Caco-2 (cell line): ENCODE results near the gene ITIH5. TPM values are rescaled to one million over a fixed set of nuclear protein-coding genes. Genes with fewer than 3 reads are reported as not detected.
A peak's percentile ranks its signal among the peaks of the same experiment; 100 is the strongest.

Experiments used
- BruUV-seq: library from RNA; stranded (reverse); fragments of 400-500 nt; replicated peaks from 2 replicates; lab custom pipeline; 2021; lab: Mats Ljungman, UMichigan
- CTCF ChIA-PET: fragments of 300-600 bp; sonication (Branson Sonifier 250); formaldehyde crosslinking; loops from one replicate; lab custom pipeline; 2022; ENCODE audit warnings: antibody characterized with exemption; lab: Charles Lee
- POLR2A ChIA-PET: fragments of 300-600 bp; sonication (Branson Sonifier 250); formaldehyde crosslinking; loops from one replicate; lab custom pipeline; 2022; ENCODE audit warnings: antibody characterized with exemption; lab: Charles Lee
- DNase-seq, 2 experiments: peaks; one replicate each; pipeline versions ENCODE4 v3.0.0 to v3.0.0-alpha.2; 2020 to 2022
- H3K27me3 ChIP-seq: replicated peaks from 2 replicates; pipeline ENCODE4 v1.6.0; 2011; ENCODE audit warnings: low read length; ENCODE audit not compliant: control insufficient read depth, insufficient read depth
- H3K36me3 ChIP-seq: 2 replicates; pipeline ENCODE4 v1.5.1; 2011; ENCODE audit warnings: low read length; ENCODE audit not compliant: control insufficient read depth, insufficient read depth
- H3K4me1 ChIP-seq: fragments of 250-450 bp; sonication (Bioruptor Pico); 2 replicates; pipeline ENCODE4 v1.5.1; 2020; ENCODE audit warnings: mild to moderate bottlenecking
- H3K4me3 ChIP-seq: 2 replicates; pipeline ENCODE4 v1.5.1; 2011; ENCODE audit warnings: low read depth, mild to moderate bottlenecking, control low read depth, low read length
- H3K9me3 ChIP-seq: fragments of 250-450 bp; sonication (Bioruptor Pico); 2 replicates; pipeline ENCODE4 v1.5.1; 2020; ENCODE audit warnings: mild to moderate bottlenecking, moderate library complexity
- H3K27ac Mint-ChIP-seq: one replicate; pipeline ENCODE4 v1.8.0; 2022; ENCODE audit warnings: mixed read lengths; ENCODE audit not compliant: unreplicated experiment
- H3K27me3 Mint-ChIP-seq: one replicate; pipeline ENCODE4 v1.8.0; 2022; ENCODE audit warnings: mixed read lengths; ENCODE audit not compliant: insufficient read depth, unreplicated experiment
- H3K36me3 Mint-ChIP-seq: one replicate; pipeline ENCODE4 v1.8.0; 2022; ENCODE audit warnings: mild to moderate bottlenecking, mixed read lengths; ENCODE audit not compliant: insufficient read depth, unreplicated experiment
- H3K4me1 Mint-ChIP-seq: one replicate; pipeline ENCODE4 v1.8.0; 2022; ENCODE audit warnings: low read depth, mixed read lengths; ENCODE audit not compliant: unreplicated experiment
- H3K4me3 Mint-ChIP-seq: one replicate; pipeline ENCODE4 v1.8.0; 2022; ENCODE audit warnings: mild to moderate bottlenecking, moderate library complexity, mixed read lengths; ENCODE audit not compliant: unreplicated experiment
- H3K9me3 Mint-ChIP-seq: one replicate; pipeline ENCODE4 v1.8.0; 2022; ENCODE audit warnings: mixed read lengths; ENCODE audit not compliant: unreplicated experiment
- intact Hi-C: fragments of 100-400 bp; cut with micrococcal nuclease; formaldehyde crosslinking; loops from one replicate; pipeline ENCODE4 v1.10.0; 2022; ENCODE audit not compliant: unreplicated experiment
- total RNA-seq: library from RNA; stranded (reverse); gene quantifications from 2 replicates; pipeline ENCODE4 v1.2.3, GENCODE V29; 2022
- TF ChIP-seq, protein P1 (sequence below), 2 experiments: fragments of 200-600 bp in 1 of 2; IDR thresholded peaks; 1 replicate in 1 of 2; 2 replicates in 1 of 2; pipeline versions ENCODE4 v1.5.1 to v1.8.0; 2011 to 2022; ENCODE audit warnings: antibody characterized with exemption in 1 of 2, control low read depth in 1 of 2, inconsistent platforms in 1 of 2, low read depth in 1 of 2, low read length in 1 of 2, mild to moderate bottlenecking in 1 of 2, moderate library complexity in 1 of 2; ENCODE audit not compliant: insufficient read depth in 1 of 2, severe bottlenecking in 1 of 2, unreplicated experiment in 1 of 2

Gene ITIH5
- total RNA-seq, 1 experiment from 2014 or later, result 0.18 TPM

DNA sequence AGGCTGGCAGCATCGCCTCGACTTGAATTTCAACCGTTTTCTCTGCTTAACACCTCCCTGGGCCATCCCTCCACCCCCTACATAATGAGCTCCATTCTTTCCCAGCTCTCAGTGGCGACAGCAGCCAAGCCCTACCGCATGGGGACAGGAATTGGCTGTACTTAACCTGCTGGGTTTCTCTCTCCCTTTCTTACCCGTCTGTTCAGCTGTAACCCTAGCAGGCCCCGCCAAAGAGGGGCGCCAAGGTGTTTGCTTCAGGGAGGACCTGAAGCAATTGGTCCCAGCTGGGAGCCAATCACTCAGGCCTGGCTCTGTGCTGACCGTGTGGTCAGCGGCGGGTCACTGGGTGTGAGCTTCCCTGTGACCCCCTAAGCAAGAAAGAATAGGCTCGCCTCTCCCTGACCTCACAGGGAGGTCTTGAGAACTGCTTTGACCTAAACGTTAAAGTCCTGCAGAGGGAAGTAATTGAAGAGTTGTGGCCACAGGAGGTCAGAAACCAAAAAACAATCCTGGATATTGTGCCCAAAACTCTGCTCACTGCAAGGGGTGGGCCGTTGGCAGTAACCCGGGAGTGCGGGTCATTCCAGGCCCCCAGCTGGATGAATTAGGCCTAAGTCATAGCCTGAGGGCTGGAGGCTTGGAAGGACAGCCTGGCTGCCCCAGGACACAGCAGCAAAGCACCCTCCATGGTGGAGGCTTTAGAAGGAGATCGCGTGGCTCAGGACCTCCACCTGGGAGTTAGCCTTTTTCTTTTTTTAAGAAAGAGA lies 114.6 kb downstream of the ITIH5 start:
- Mint-ChIP-seq H3K36me3 (no peaks in the 10 kb centered on the region), H3K27me3 (no peaks in the 10 kb centered on the region), H3K9me3 (no peaks in the 10 kb centered on the region), H3K4me1 (no peaks in the 10 kb centered on the region), H3K4me3 (no peak overlapping the region), H3K27ac (peak overlapping the region; percentile 40)
- no TSS peak for BruUV-seq
- no peak for DNase-seq
- Histone ChIP-seq H3K9me3 (no peaks in the 10 kb centered on the region), H3K4me3 (no peak overlapping the region), H3K36me3 (no peaks in the 10 kb centered on the region), H3K27me3 (no peaks in the 10 kb centered on the region), H3K4me1 (peaks cover 7% of the 10 kb centered on the region; the same call in 1 of the 2 replicates)
- intact Hi-C loops, result no loop called here
- ChIA-PET CTCF (no interaction called here), POLR2A (no interaction called here)
- TF ChIP-seq, protein P1, sequence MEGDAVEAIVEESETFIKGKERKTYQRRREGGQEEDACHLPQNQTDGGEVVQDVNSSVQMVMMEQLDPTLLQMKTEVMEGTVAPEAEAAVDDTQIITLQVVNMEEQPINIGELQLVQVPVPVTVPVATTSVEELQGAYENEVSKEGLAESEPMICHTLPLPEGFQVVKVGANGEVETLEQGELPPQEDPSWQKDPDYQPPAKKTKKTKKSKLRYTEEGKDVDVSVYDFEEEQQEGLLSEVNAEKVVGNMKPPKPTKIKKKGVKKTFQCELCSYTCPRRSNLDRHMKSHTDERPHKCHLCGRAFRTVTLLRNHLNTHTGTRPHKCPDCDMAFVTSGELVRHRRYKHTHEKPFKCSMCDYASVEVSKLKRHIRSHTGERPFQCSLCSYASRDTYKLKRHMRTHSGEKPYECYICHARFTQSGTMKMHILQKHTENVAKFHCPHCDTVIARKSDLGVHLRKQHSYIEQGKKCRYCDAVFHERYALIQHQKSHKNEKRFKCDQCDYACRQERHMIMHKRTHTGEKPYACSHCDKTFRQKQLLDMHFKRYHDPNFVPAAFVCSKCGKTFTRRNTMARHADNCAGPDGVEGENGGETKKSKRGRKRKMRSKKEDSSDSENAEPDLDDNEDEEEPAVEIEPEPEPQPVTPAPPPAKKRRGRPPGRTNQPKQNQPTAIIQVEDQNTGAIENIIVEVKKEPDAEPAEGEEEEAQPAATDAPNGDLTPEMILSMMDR (IDR thresholded peaks at IDR 0.05; ENCODE audit: insufficient read depth in 1 of 2, low read depth in 1 of 2, low read length in 1 of 2, severe bottlenecking in 1 of 2, unreplicated experiment in 1 of 2), result no peak

DNA sequence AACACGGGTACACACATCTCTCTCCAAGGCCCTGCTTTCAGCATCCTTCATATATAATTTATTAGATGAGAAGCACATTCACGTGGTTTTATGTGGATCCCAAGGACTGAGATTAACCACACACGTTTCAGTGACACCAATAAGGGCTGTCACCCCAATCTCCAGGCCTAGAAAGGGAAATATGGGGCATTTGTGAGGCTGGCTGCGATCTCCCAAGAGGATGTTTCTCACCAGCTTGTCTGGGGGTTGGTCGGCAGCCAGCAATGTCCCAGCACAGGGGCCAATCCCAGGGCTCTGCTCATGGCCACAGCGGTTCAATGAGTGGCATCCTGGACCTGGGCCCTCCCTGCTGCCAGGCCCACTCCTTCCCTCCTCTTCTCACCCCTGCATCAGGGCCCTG lies 115.5 kb downstream of the ITIH5 start:
- TF ChIP-seq, protein P1 (IDR thresholded peaks at IDR 0.05; ENCODE audit: insufficient read depth in 1 of 2, low read depth in 1 of 2, low read length in 1 of 2, severe bottlenecking in 1 of 2, unreplicated experiment in 1 of 2), result no peak
- CTCF ChIA-PET, result no interaction called here

DNA sequence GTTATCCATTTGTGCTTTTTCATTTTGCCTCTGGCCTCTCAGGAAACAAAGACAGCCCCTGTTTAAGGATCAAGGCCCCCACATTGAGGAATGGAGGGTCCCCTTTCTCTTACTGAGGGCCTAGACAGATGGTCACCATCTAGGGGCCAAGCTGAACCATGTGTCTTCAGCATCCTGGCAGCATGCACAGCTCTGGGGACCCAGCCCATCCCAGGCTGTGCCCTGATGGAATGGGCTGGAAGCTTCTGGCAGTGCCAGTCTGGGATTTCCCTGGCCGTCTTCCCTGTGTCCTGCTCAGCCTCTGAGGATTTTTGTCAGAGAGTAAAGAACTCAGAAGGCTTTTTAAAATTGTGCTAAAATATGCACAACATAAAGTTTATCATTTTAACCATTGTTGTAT lies 116.8 kb downstream of the ITIH5 start:
- no TSS peak for BruUV-seq
- H3K9me3 ChIP-seq, result no peaks in the 10 kb centered on the region
- no peaks in the 10 kb centered on the region; the same call in 1 of the 2 replicates for H3K4me1 ChIP-seq
- ChIA-PET POLR2A (no interaction called here), CTCF (no interaction called here)
- H3K27ac Mint-ChIP-seq, result no peak overlapping the region
- no peaks in the 10 kb centered on the region for H3K4me1 Mint-ChIP-seq
- TF ChIP-seq, protein P1 (IDR thresholded peaks at IDR 0.05; ENCODE audit: insufficient read depth in 1 of 2, low read depth in 1 of 2, low read length in 1 of 2, severe bottlenecking in 1 of 2, unreplicated experiment in 1 of 2), result no peak
- no peaks in the 10 kb centered on the region for H3K36me3 ChIP-seq
- no peak overlapping the region for H3K4me3 Mint-ChIP-seq
- H3K27me3 Mint-ChIP-seq, result no peaks in the 10 kb centered on the region
- H3K27me3 ChIP-seq, result no peaks in the 10 kb centered on the region
- DNase-seq, result no peak
- no peaks in the 10 kb centered on the region for H3K36me3 Mint-ChIP-seq
- no peaks in the 10 kb centered on the region for H3K9me3 Mint-ChIP-seq
- no peak overlapping the region for H3K4me3 ChIP-seq
- intact Hi-C loops, result no loop called here

More for the DNA sequence above, 115.5 kb downstream of the ITIH5 start:
- Histone ChIP-seq H3K4me1 (peaks cover 7% of the 10 kb centered on the region; the same call in 1 of the 2 replicates), H3K27me3 (no peaks in the 10 kb centered on the region), H3K36me3 (no peaks in the 10 kb centered on the region), H3K9me3 (no peaks in the 10 kb centered on the region), H3K4me3 (no peak overlapping the region)
- intact Hi-C loops, result no loop called here
- Mint-ChIP-seq H3K4me1 (no peaks in the 10 kb centered on the region), H3K27ac (no peak overlapping the region), H3K27me3 (no peaks in the 10 kb centered on the region), H3K36me3 (no peaks in the 10 kb centered on the region), H3K4me3 (no peak overlapping the region), H3K9me3 (no peaks in the 10 kb centered on the region)
- POLR2A ChIA-PET, result no interaction called here
- BruUV-seq, result no TSS peak
- DNase-seq, result no peak
